ENCODE data around the gene TAF9.
A peak's percentile ranks its signal among the peaks of the same experiment; 100 is the strongest.
"Not testable (repeated sequence)": the region's sequence is repeated elsewhere in the genome, so short reads cannot be mapped to it uniquely, and the experiment has no call there.

TAF9 gene

DNA sequence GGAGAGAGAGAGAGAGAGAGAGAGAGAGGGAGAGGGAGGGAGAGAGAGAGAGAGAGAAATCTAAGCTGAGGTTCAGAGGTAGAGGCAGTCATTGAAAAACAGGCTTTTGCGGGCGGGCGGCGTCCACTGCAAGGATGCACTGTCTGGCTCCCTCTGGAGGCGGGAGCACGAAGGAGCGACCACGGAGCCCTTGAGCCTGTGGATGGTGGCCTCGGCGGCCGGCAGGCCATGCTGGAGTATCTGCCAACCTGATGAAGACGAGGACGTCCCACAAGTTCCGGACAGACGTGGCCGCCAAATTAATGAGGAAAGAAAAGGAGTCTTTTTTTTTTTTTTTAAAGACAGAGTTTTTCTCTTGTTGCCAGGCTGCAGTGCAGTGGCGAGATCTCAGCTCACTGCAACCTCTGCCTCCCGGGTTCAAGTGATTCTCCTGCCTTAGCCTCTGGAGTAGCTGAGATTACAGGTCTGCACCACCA lies 34.5 kb downstream of the TAF9 start:
- DNase-seq = peak; percentile 76

DNA sequence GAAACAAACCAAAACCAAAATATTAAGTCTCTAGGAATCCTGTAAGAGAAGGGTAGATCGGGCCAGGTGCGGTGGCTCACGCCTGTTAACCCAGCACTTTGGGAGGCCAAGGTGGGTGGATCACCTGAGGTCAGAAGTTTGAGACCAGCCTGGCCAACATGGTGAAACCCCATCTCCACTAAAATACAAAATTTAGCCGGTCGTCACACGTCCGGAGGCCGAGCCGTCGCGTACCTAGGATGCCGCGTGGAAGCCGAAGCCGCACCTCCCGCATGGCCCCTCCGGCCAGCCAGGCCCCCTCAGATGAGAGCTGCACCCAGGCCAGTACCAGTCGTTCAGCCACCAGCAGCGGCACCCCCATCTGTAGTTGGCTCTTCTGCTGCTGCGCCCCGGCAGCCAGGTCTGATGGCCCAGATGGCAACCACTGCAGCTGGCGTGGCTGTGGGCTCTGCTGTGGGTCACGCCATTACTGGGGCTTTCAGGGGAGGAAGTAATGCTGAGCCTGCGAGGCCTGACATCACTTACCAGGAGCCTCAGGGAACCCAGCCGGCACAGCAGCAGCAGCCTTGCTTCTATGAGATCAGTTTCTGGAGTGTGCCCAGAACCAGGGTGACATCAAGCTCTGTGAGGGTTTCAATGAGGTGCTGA lies 35.5 kb downstream of the TAF9 start:
- not testable (repeated sequence) for DNase-seq

DNA sequence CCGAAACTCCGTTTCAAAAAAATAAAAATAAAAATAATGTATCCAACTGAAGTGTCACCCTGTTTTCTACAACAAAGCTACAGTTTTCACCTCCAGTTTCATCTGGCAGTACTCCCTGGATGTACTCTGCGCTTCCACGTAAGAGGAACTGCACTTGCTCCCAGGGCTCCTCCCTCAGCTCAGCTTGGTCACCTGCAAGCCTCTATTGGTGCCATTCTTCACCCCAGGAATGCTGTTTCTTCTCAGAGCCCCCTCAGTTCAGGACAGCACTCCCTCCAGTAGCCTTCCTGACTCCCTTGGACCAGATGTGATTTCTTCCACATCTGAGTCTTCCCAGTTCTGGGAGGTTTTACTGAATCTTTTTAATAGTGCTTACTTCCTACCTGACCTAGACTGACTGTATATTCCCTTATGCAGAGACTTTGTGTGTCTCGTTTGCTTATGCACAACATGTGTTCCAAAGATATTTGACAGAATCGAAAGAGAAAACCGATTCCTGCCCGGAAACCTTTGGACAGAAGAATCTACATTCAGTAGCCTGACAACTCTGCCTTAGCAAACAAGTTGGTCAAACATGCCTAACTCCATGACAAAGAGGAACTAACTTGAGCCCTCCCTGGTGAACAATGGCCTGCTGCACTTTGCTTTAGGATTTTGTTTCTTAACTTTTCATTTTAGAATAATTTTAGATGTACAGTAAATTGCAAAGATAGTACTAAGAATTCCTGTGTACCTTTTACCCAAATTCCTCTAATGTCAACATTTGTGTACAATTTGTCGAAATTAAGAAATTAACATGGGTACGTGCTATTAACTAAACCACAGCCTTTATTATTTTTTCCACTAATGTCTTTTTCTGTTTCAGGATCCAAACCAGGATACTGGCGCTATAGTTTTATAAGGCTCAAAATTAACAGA lies 37.5 kb downstream of the TAF9 start:
- no peak for DNase-seq

DNA sequence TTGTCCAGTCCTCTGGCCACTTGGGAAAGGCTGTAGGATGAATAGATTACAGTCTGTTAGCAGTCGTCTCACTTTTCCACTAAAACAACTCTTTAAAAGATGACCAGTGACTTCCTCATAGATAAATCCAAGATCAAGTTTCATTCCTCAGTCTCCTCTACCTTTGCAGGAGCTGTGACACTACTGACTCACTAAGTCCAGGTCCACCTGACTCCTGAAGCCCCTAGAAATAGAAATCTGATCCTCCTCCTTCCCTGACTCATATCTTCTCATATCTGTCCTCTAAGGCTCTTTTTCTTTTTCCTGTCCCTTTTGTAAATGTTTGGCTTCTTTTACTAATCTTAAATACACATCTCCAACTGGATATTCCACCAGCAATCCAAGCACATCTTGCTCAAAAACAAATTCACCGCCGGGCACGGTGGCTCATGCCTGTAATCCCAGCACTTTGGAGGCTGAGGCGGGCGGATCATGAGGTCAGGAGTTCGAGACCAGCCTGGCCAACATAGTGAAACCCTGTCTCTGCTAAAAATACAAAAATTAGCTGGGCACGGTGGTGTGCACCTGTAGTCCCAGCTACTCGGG lies 39.3 kb downstream of the TAF9 start:
- DNase-seq = no peak

GRCh38 chr5:69326365-69326764 lies 43.0 kb downstream of the TAF9 start:
- DNase-seq = no peak

- no peak for DNase-seq
Measured at GRCh38 chr5:69317391-69317790, 51.9 kb downstream of the TAF9 start.

- no peak for DNase-seq
Measured at GRCh38 chr5:69315972-69316371, 53.3 kb downstream of the TAF9 start.
